ENCODE measurements around the gene DKKL1. TPM values are rescaled to one million over a fixed set of nuclear protein-coding genes. Genes with fewer than 3 reads are reported as not detected.

Gene DKKL1
- total and polyA plus RNA-seq, 2 of the 4 experiments (the other 2 are of a cell fraction) = 0.67 TPM; not detected in 1

DNA sequence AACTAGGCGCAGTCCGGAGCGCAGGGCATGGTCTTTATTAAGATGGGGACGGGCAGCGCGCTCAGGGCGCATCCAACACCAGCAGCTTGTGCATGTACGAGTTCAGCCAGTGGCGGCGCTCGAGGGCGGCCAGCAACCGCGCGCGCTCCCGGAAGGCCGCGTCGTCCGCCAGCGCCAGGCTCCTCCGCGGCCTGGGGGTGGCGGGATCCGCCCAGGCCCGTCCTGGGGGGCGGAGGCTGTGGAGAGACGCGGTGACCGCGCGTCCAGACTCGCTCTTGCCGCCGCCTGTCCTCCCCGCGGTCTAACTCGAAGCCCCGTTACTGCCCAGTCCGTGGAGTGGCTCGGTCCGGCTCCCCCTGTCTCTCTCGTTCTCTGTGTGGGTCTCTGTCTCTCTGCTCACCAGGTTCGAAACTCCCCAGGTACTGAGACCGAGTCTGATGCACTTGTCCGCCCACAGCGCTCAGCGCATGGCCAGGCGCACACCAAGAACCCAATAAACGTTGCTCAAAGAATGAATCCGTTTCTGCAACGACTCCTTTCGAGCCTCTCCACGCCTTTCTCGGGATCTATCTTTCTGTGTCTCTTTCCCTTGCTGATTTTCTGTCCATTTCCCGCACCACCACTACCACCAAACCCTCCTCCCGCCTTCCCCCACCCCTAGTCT lies 58.9 kb downstream of the DKKL1 start:
- Histone ChIP-seq H3K56ac (ENCODE audit: extremely low read depth, insufficient read depth, low read length) (no peak overlapping the region), H3K18ac (ENCODE audit: low read depth, low read length) (no peak overlapping the region), H3K79me1 (ENCODE audit: low read depth in 1 of 2, low read length in 2 of 2) (no peaks in the 10 kb centered on the region), H3K9me1 (ENCODE audit: insufficient read depth, low read length) (no peaks in the 10 kb centered on the region), H3K4me3 (ENCODE audit: insufficient read depth, low read depth, low read length) (no peak overlapping the region), H4K91ac (ENCODE audit: insufficient read depth, low read depth, low read length) (no peak overlapping the region), H4K5ac (ENCODE audit: low read depth, low read length) (no peak overlapping the region), H3K9ac (ENCODE audit: low read depth, low read length) (no peak overlapping the region), H2BK120ac (ENCODE audit: low read depth, low read length) (no peak overlapping the region), H2BK5ac (ENCODE audit: low read depth, low read length, poor library complexity, severe bottlenecking) (no peak overlapping the region), H2BK20ac (ENCODE audit: low read depth, low read length) (no peak overlapping the region), H2BK15ac (ENCODE audit: low read depth, low read length) (no peak overlapping the region), H3K36me3 (ENCODE audit: control insufficient read depth, insufficient read depth, low read length) (no peaks in the 10 kb centered on the region), H3K27ac (ENCODE audit: insufficient read depth, low read length) (no peak overlapping the region), H3K9me3 (ENCODE audit: control insufficient read depth, insufficient read depth, low read length) (peaks cover 2% of the 10 kb centered on the region; the same call in 1 of the 2 replicates), H2AK9ac (replicated peaks; ENCODE audit: low read depth, low read length, poor library complexity) (no peak overlapping the region), H4K8ac (ENCODE audit: low read depth in 2 of 2, low read length in 2 of 2) (no peak overlapping the region), H3K23ac (ENCODE audit: low read depth, low read length) (no peak overlapping the region), H2AK5ac (ENCODE audit: low read depth, low read length) (no peak overlapping the region), H3K4ac (ENCODE audit: low read depth, low read length) (no peak overlapping the region), H4K20me1 (ENCODE audit: insufficient read depth, low read length) (no peaks in the 10 kb centered on the region), H3K4me2 (ENCODE audit: low read depth, low read length) (peak overlapping the region; percentile 10; the same call in 1 of the 2 replicates), H3K14ac (replicated peaks; ENCODE audit: low read depth, low read length) (no peak overlapping the region), H2AFZ (replicated peaks; ENCODE audit: low read length, poor library complexity) (peak overlapping the region; percentile 81), H3K27me3 (ENCODE audit: control insufficient read depth, insufficient read depth, low read length) (peaks cover 94% of the 10 kb centered on the region), H3K4me1 (ENCODE audit: control insufficient read depth, insufficient read depth, low read length) (peaks cover 2% of the 10 kb centered on the region; the same call in 1 of the 2 replicates)
- in situ Hi-C loops (cut with MboI; ENCODE audit: low sequenced_read_pairs) (no loop called here), intact Hi-C loops (cut with micrococcal nuclease) (no loop called here), dilution Hi-C loops (cut with HindIII; ENCODE audit: low sequenced_read_pairs, unreplicated experiment) (no loop called here)
- POLR2A ChIA-PET (ENCODE audit: unreplicated experiment) = no interaction called here
- peak; percentile 17 for DNase-seq
- TF ChIP-seq, protein P1, sequence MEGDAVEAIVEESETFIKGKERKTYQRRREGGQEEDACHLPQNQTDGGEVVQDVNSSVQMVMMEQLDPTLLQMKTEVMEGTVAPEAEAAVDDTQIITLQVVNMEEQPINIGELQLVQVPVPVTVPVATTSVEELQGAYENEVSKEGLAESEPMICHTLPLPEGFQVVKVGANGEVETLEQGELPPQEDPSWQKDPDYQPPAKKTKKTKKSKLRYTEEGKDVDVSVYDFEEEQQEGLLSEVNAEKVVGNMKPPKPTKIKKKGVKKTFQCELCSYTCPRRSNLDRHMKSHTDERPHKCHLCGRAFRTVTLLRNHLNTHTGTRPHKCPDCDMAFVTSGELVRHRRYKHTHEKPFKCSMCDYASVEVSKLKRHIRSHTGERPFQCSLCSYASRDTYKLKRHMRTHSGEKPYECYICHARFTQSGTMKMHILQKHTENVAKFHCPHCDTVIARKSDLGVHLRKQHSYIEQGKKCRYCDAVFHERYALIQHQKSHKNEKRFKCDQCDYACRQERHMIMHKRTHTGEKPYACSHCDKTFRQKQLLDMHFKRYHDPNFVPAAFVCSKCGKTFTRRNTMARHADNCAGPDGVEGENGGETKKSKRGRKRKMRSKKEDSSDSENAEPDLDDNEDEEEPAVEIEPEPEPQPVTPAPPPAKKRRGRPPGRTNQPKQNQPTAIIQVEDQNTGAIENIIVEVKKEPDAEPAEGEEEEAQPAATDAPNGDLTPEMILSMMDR (conservative IDR thresholded peaks at IDR 0.05; ENCODE audit: low read depth, low read length) = peak; percentile 35
- no peak for TF ChIP-seq RAD21 (IDR thresholded peaks at IDR 0.05; ENCODE audit: low read length)
- BruUV-seq (replicated peaks) = no TSS peak
- CTCF ChIA-PET = no interaction called here
- WGBS, 2 experiments (ENCODE audit: extremely low coverage in 2 of 2, insufficient read length in 1 of 2) = 7% methylated on average over 35 of the region's 58 CpGs; no CpG with 5 or more reads in 1 of the 2 experiments
- ATAC-seq (ENCODE audit: low read depth) = peak; percentile 61
